ENCODE results near the gene LDAH.

LDAH gene

GRCh38 chr2:20696366-20696765 is 126.5 kb downstream of the LDAH start:
- TF ChIP-seq CTCF (IDR thresholded peaks at IDR 0.05; ENCODE audit: borderline replicate concordance, insufficient read depth, low read depth, low read length), result no peak
- H3K4me3 ChIP-seq (ENCODE audit: low read depth, low read length), result no peak overlapping the region

DNA sequence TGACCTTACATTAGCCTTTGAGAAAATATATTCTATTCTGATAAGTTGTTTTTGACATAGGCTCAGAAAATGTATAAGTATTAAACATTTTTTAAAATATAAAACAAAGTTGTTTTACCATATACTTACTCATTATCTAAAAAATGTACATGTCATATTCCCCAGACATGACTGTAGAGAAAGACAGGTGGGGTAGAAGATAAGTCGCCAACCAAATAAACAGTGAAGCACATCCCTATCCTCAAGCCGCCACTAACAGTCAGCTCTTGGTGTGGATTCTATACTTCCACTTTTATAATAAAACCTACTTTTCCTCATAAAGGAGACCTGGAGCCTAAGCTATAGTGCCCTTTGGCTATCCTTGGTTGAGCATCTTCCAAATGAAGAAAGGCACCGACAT is 129.6 kb downstream of the LDAH start:
- TF ChIP-seq CTCF (IDR thresholded peaks at IDR 0.05; ENCODE audit: borderline replicate concordance, insufficient read depth, low read depth, low read length), result no peak
- H3K4me3 ChIP-seq (ENCODE audit: low read depth, low read length), result no peak overlapping the region

DNA sequence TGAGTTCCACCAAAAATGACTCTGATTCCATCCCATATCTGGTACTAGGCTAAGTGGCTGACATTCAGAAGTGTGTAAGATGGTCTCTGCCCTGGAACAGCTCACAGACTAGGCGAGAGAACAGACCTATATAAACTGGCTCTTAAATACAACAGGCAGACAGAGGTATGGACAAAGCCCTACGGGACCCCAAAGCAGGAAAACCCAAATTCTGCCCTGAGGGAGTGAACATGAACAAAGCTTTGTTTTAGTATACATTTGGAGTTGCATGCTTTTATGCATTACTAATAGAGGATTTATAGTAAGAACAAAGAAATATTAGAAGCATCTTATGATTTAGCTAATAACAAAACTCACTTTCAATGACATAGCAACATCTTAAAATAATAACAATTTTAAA is 130.8 kb downstream of the LDAH start:
- no peak for TF ChIP-seq CTCF (IDR thresholded peaks at IDR 0.05; ENCODE audit: borderline replicate concordance, insufficient read depth, low read depth, low read length)
- H3K4me3 ChIP-seq (ENCODE audit: low read depth, low read length), result no peak overlapping the region

GRCh38 chr2:20691076-20691734 is 131.7 kb downstream of the LDAH start:
- no peak for TF ChIP-seq CTCF (IDR thresholded peaks at IDR 0.05; ENCODE audit: borderline replicate concordance, insufficient read depth, low read depth, low read length)
- no peak overlapping the region for H3K4me3 ChIP-seq (ENCODE audit: low read depth, low read length)

GRCh38 chr2:20689428-20690264 is 133.3 kb downstream of the LDAH start:
- H3K4me3 ChIP-seq (ENCODE audit: low read depth, low read length), result no peak overlapping the region
- TF ChIP-seq CTCF (IDR thresholded peaks at IDR 0.05; ENCODE audit: borderline replicate concordance, insufficient read depth, low read depth, low read length), result no peak

DNA sequence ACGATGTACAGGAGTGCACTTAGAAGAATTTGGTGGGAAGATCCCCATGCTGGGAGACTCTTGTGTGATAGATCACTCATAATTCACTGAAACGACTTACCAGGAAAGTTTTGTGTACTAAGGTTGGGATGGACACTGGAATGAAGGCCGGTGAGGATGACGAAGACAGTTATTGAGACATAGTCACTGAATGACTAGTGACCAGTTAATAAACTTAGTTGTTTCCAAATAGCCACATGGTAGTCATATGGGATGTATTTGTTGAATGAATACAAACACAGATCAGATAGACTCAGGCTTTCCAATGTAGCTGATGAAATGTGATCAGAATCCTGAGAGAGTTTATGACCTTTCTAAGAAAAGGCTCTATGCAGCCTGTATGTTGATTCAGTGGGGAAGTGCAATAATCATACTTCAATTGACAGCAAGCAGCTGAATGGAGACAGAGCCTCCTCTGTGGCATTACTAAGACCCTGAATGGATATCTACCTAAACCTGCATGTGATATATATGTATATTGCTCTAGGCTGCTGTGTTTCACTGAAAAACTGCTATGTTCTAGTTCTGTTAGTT is 135.6 kb downstream of the LDAH start:
- no peak overlapping the region for H3K4me3 ChIP-seq (ENCODE audit: low read depth, low read length)
- no peak for TF ChIP-seq CTCF (IDR thresholded peaks at IDR 0.05; ENCODE audit: borderline replicate concordance, insufficient read depth, low read depth, low read length)

Data from GM12875 (cell line).